Measurements from ENCODE around the gene QSER1.

QSER1 gene

GRCh38 chr11:32890843-32891656, 1.6 kb upstream of the QSER1 start:
- H3K27me3 ChIP-seq (ENCODE audit: control insufficient read depth, insufficient read depth, low read length): no peaks in the 10 kb centered on the region
- no peaks in the 10 kb centered on the region for H3K36me3 ChIP-seq (ENCODE audit: control insufficient read depth, insufficient read depth, low read length)
- H3K4me1 ChIP-seq (ENCODE audit: control insufficient read depth, insufficient read depth, low read length): peaks cover 24% of the 10 kb centered on the region
- H3K4me3 ChIP-seq (ENCODE audit: low read depth, low read length): peak overlapping the region; percentile 77
- H3K27ac ChIP-seq (ENCODE audit: low read depth, low read length): peak overlapping the region; percentile 97
- H3K9me3 ChIP-seq (ENCODE audit: control insufficient read depth, insufficient read depth, low read depth, low read length): peaks cover 7% of the 10 kb centered on the region; the same call in 1 of the 2 replicates
- peak overlapping the region; percentile 91 for H3K9ac ChIP-seq (ENCODE audit: low read length)

- peak overlapping the region; percentile 97 for H3K27ac ChIP-seq (ENCODE audit: low read depth, low read length)
- peak overlapping the region; percentile 77 for H3K4me3 ChIP-seq (ENCODE audit: low read depth, low read length)
- peaks cover 25% of the 10 kb centered on the region for H3K4me1 ChIP-seq (ENCODE audit: control insufficient read depth, insufficient read depth, low read length)
- H3K27me3 ChIP-seq (ENCODE audit: control insufficient read depth, insufficient read depth, low read length): no peaks in the 10 kb centered on the region
- H3K36me3 ChIP-seq (ENCODE audit: control insufficient read depth, insufficient read depth, low read length): no peaks in the 10 kb centered on the region; the same call in 1 of the 2 replicates
- peaks cover 7% of the 10 kb centered on the region; the same call in 1 of the 2 replicates for H3K9me3 ChIP-seq (ENCODE audit: control insufficient read depth, insufficient read depth, low read depth, low read length)
- H3K9ac ChIP-seq (ENCODE audit: low read length): peak overlapping the region; percentile 91
Measured at GRCh38 chr11:32891657-32892354, 805 bp upstream of the QSER1 start.

GRCh38 chr11:32893093-32893342, 407 bp downstream of the QSER1 start:
- Histone ChIP-seq H3K9me3 (ENCODE audit: control insufficient read depth, insufficient read depth, low read depth, low read length) (peaks cover under 1% of the 10 kb centered on the region; the same call in 1 of the 2 replicates), H3K9ac (ENCODE audit: low read length) (peak overlapping the region; percentile 97), H3K4me1 (ENCODE audit: control insufficient read depth, insufficient read depth, low read length) (peaks cover 34% of the 10 kb centered on the region), H3K27me3 (ENCODE audit: control insufficient read depth, insufficient read depth, low read length) (no peaks in the 10 kb centered on the region), H3K36me3 (ENCODE audit: control insufficient read depth, insufficient read depth, low read length) (peaks cover 7% of the 10 kb centered on the region), H3K27ac (ENCODE audit: low read depth, low read length) (peak overlapping the region; percentile 97), H3K4me3 (ENCODE audit: low read depth, low read length) (peak overlapping the region; percentile 90)

GRCh38 chr11:32893343-32894148, 935 bp downstream of the QSER1 start:
- H3K36me3 ChIP-seq (ENCODE audit: control insufficient read depth, insufficient read depth, low read length): peaks cover 7% of the 10 kb centered on the region

GRCh38 chr11:32894149-32894827, 1.7 kb downstream of the QSER1 start:
- Histone ChIP-seq H3K9ac (ENCODE audit: low read length) (peak overlapping the region; percentile 97), H3K27ac (ENCODE audit: low read depth, low read length) (peak overlapping the region; percentile 97), H3K9me3 (ENCODE audit: control insufficient read depth, insufficient read depth, low read depth, low read length) (no peaks in the 10 kb centered on the region)

More at GRCh38 chr11:32893343-32894148, 935 bp downstream of the QSER1 start:
- H3K4me1 ChIP-seq (ENCODE audit: control insufficient read depth, insufficient read depth, low read length): peaks cover 35% of the 10 kb centered on the region
- peak overlapping the region; percentile 97 for H3K9ac ChIP-seq (ENCODE audit: low read length)
- no peaks in the 10 kb centered on the region for H3K27me3 ChIP-seq (ENCODE audit: control insufficient read depth, insufficient read depth, low read length)
- no peaks in the 10 kb centered on the region for H3K9me3 ChIP-seq (ENCODE audit: control insufficient read depth, insufficient read depth, low read depth, low read length)
- peak overlapping the region; percentile 97 for H3K27ac ChIP-seq (ENCODE audit: low read depth, low read length)
- H3K4me3 ChIP-seq (ENCODE audit: low read depth, low read length): peak overlapping the region; percentile 90

GRCh38 chr11:32894921-32895320, 2.3 kb downstream of the QSER1 start:
- Histone ChIP-seq H3K36me3 (ENCODE audit: control insufficient read depth, insufficient read depth, low read length) (peaks cover 18% of the 10 kb centered on the region), H3K9me3 (ENCODE audit: control insufficient read depth, insufficient read depth, low read depth, low read length) (no peaks in the 10 kb centered on the region), H3K4me1 (ENCODE audit: control insufficient read depth, insufficient read depth, low read length) (peaks cover 35% of the 10 kb centered on the region), H3K27me3 (ENCODE audit: control insufficient read depth, insufficient read depth, low read length) (no peaks in the 10 kb centered on the region), H3K27ac (ENCODE audit: low read depth, low read length) (peak overlapping the region; percentile 43; the same call in 1 of the 2 replicates), H3K4me3 (ENCODE audit: low read depth, low read length) (peak overlapping the region; percentile 90), H3K9ac (ENCODE audit: low read length) (peak overlapping the region; percentile 97)

More at GRCh38 chr11:32894149-32894827, 1.7 kb downstream of the QSER1 start:
- Histone ChIP-seq H3K36me3 (ENCODE audit: control insufficient read depth, insufficient read depth, low read length) (peaks cover 13% of the 10 kb centered on the region), H3K4me1 (ENCODE audit: control insufficient read depth, insufficient read depth, low read length) (peaks cover 35% of the 10 kb centered on the region), H3K27me3 (ENCODE audit: control insufficient read depth, insufficient read depth, low read length) (no peaks in the 10 kb centered on the region), H3K4me3 (ENCODE audit: low read depth, low read length) (peak overlapping the region; percentile 90)

GRCh38 chr11:32895471-32895870, 2.9 kb downstream of the QSER1 start:
- Histone ChIP-seq H3K36me3 (ENCODE audit: control insufficient read depth, insufficient read depth, low read length) (peaks cover 20% of the 10 kb centered on the region), H3K4me3 (ENCODE audit: low read depth, low read length) (peak overlapping the region; percentile 90), H3K9ac (ENCODE audit: low read length) (no peak overlapping the region), H3K27ac (ENCODE audit: low read depth, low read length) (no peak overlapping the region), H3K27me3 (ENCODE audit: control insufficient read depth, insufficient read depth, low read length) (no peaks in the 10 kb centered on the region), H3K9me3 (ENCODE audit: control insufficient read depth, insufficient read depth, low read depth, low read length) (no peaks in the 10 kb centered on the region), H3K4me1 (ENCODE audit: control insufficient read depth, insufficient read depth, low read length) (peaks cover 32% of the 10 kb centered on the region)

GRCh38 chr11:32897103-32897502, 4.5 kb downstream of the QSER1 start:
- H3K9ac ChIP-seq (ENCODE audit: low read length): no peak overlapping the region
- no peak overlapping the region; the same call in 1 of the 2 replicates for H3K27ac ChIP-seq (ENCODE audit: low read depth, low read length)
- no peak overlapping the region for H3K4me3 ChIP-seq (ENCODE audit: low read depth, low read length)
- peaks cover 23% of the 10 kb centered on the region for H3K36me3 ChIP-seq (ENCODE audit: control insufficient read depth, insufficient read depth, low read length)
- no peaks in the 10 kb centered on the region for H3K27me3 ChIP-seq (ENCODE audit: control insufficient read depth, insufficient read depth, low read length)
- H3K4me1 ChIP-seq (ENCODE audit: control insufficient read depth, insufficient read depth, low read length): peaks cover 30% of the 10 kb centered on the region
- no peaks in the 10 kb centered on the region for H3K9me3 ChIP-seq (ENCODE audit: control insufficient read depth, insufficient read depth, low read depth, low read length)

- Histone ChIP-seq H3K9me3 (ENCODE audit: control insufficient read depth, insufficient read depth, low read depth, low read length) (no peaks in the 10 kb centered on the region), H3K36me3 (ENCODE audit: control insufficient read depth, insufficient read depth, low read length) (peaks cover 23% of the 10 kb centered on the region), H3K27ac (ENCODE audit: low read depth, low read length) (no peak overlapping the region), H3K4me3 (ENCODE audit: low read depth, low read length) (no peak overlapping the region), H3K27me3 (ENCODE audit: control insufficient read depth, insufficient read depth, low read length) (no peaks in the 10 kb centered on the region), H3K4me1 (ENCODE audit: control insufficient read depth, insufficient read depth, low read length) (peaks cover 34% of the 10 kb centered on the region), H3K9ac (ENCODE audit: low read length) (no peak overlapping the region)
Measured at GRCh38 chr11:32899438-32899837, 6.8 kb downstream of the QSER1 start.

GRCh38 chr11:32902089-32902665, 9.6 kb downstream of the QSER1 start:
- Histone ChIP-seq H3K9ac (ENCODE audit: low read length) (no peak overlapping the region), H3K36me3 (ENCODE audit: control insufficient read depth, insufficient read depth, low read length) (peaks cover 22% of the 10 kb centered on the region), H3K9me3 (ENCODE audit: control insufficient read depth, insufficient read depth, low read depth, low read length) (no peaks in the 10 kb centered on the region), H3K27ac (ENCODE audit: low read depth, low read length) (no peak overlapping the region), H3K4me1 (ENCODE audit: control insufficient read depth, insufficient read depth, low read length) (peaks cover 18% of the 10 kb centered on the region), H3K27me3 (ENCODE audit: control insufficient read depth, insufficient read depth, low read length) (no peaks in the 10 kb centered on the region), H3K4me3 (ENCODE audit: low read depth, low read length) (no peak overlapping the region)
